ENCODE data around the gene SYNRG.
A peak's percentile ranks its signal among the peaks of the same experiment; 100 is the strongest.

The SYNRG gene

GRCh38 chr17:37541880-37542660, 67.1 kb downstream of the SYNRG start:
- H3K4me3 Mint-ChIP-seq, result no peak overlapping the region
- DNase-seq, result no peak
- H3K9me3 Mint-ChIP-seq, result no peaks in the 10 kb centered on the region
- H3K4me1 Mint-ChIP-seq, result peaks cover 13% of the 10 kb centered on the region
- H3K36me3 Mint-ChIP-seq (ENCODE audit: low read depth), result peaks cover 68% of the 10 kb centered on the region
- no peak for TF ChIP-seq CTCF (IDR thresholded peaks at IDR 0.05)
- no peaks in the 10 kb centered on the region for H3K27me3 Mint-ChIP-seq (ENCODE audit: low read depth, poor library complexity)
- peak overlapping the region; percentile 62 for H3K27ac Mint-ChIP-seq

GRCh38 chr17:37538981-37539659, 70.1 kb downstream of the SYNRG start:
- Mint-ChIP-seq H3K4me3 (no peak overlapping the region), H3K36me3 (ENCODE audit: low read depth) (peaks cover 80% of the 10 kb centered on the region)

GRCh38 chr17:37535906-37536305, 73.3 kb downstream of the SYNRG start:
- Mint-ChIP-seq H3K9me3 (no peaks in the 10 kb centered on the region), H3K36me3 (ENCODE audit: low read depth) (peaks cover 73% of the 10 kb centered on the region), H3K4me1 (no peaks in the 10 kb centered on the region), H3K4me3 (no peak overlapping the region), H3K27me3 (ENCODE audit: low read depth, poor library complexity) (no peaks in the 10 kb centered on the region), H3K27ac (peak overlapping the region; percentile 75)
- DNase-seq, result no peak
- TF ChIP-seq CTCF (IDR thresholded peaks at IDR 0.05), result no peak

More at GRCh38 chr17:37538981-37539659, 70.1 kb downstream of the SYNRG start:
- no peak for TF ChIP-seq CTCF (IDR thresholded peaks at IDR 0.05)
- Mint-ChIP-seq H3K27me3 (ENCODE audit: low read depth, poor library complexity) (no peaks in the 10 kb centered on the region), H3K4me1 (peaks cover 13% of the 10 kb centered on the region), H3K27ac (no peak overlapping the region), H3K9me3 (no peaks in the 10 kb centered on the region)
- no peak for DNase-seq

GRCh38 chr17:37532756-37533155, 76.5 kb downstream of the SYNRG start:
- Mint-ChIP-seq H3K9me3 (no peaks in the 10 kb centered on the region), H3K27ac (no peak overlapping the region), H3K4me1 (no peaks in the 10 kb centered on the region), H3K4me3 (no peak overlapping the region), H3K27me3 (ENCODE audit: low read depth, poor library complexity) (no peaks in the 10 kb centered on the region), H3K36me3 (ENCODE audit: low read depth) (peaks cover 49% of the 10 kb centered on the region)
- DNase-seq, result no peak
- no peak for TF ChIP-seq CTCF (IDR thresholded peaks at IDR 0.05)

GRCh38 chr17:37530420-37530819, 78.8 kb downstream of the SYNRG start:
- no peaks in the 10 kb centered on the region for H3K27me3 Mint-ChIP-seq (ENCODE audit: low read depth, poor library complexity)
- no peaks in the 10 kb centered on the region for H3K4me1 Mint-ChIP-seq
- H3K9me3 Mint-ChIP-seq, result no peaks in the 10 kb centered on the region
- H3K27ac Mint-ChIP-seq, result no peak overlapping the region
- H3K4me3 Mint-ChIP-seq, result no peak overlapping the region
- H3K36me3 Mint-ChIP-seq (ENCODE audit: low read depth), result peaks cover 37% of the 10 kb centered on the region
- TF ChIP-seq CTCF (IDR thresholded peaks at IDR 0.05), result no peak
- DNase-seq, result no peak

Data from nephron progenitor cell (in vitro differentiated cells).